ENCODE results near the gene KDM3A. TPM values are rescaled to one million over a fixed set of nuclear protein-coding genes. Genes with fewer than 3 reads are reported as not detected.
A peak's percentile ranks its signal among the peaks of the same experiment; 100 is the strongest.

Gene KDM3A
- total and polyA plus RNA-seq, 10 of the 15 experiments (the other 5 are each of a cell fraction or from before 2014, with no cell fraction given), result 3.8 to 102 (median 11.1) TPM

GRCh38 chr2:86445436-86445835 is 4.3 kb downstream of the KDM3A start:
- peaks cover 80% of the 10 kb centered on the region for H3K79me2 ChIP-seq (ENCODE audit: control insufficient read depth, insufficient read depth, low read length)

GRCh38 chr2:86446060-86446459 is 4.9 kb downstream of the KDM3A start:
- Histone ChIP-seq H2AFZ (ENCODE audit: control insufficient read depth, low read depth, low read length) (no peak overlapping the region), H3K27me3 (replicated peaks in 1 of 2; ENCODE audit: control insufficient read depth in 2 of 2, insufficient read depth in 2 of 2, low read length in 1 of 2) (no peaks in the 10 kb centered on the region), H3K9ac (ENCODE audit: control insufficient read depth, insufficient read depth, low read length) (no peak overlapping the region), H3K4me2 (ENCODE audit: control insufficient read depth, insufficient read depth) (no peak overlapping the region), H3K9me3 (replicated peaks; ENCODE audit: control insufficient read depth, insufficient read depth, low read length) (no peaks in the 10 kb centered on the region; the same call in 2 of the 3 replicates), H3K79me2 (ENCODE audit: control insufficient read depth, insufficient read depth, low read length) (peaks cover 80% of the 10 kb centered on the region), H3K4me1 (ENCODE audit: control insufficient read depth, insufficient read depth, low read length) (peaks cover 11% of the 10 kb centered on the region), H3K36me3 (ENCODE audit: control insufficient read depth in 2 of 2, insufficient read depth in 2 of 2, low read length in 1 of 2) (peaks cover 5 to 27% of the 10 kb centered on the region in 2 experiments), H3K27ac (ENCODE audit: control insufficient read depth, insufficient read depth) (no peak overlapping the region), H3K4me3 (no peak overlapping the region), H4K20me1 (ENCODE audit: control insufficient read depth, insufficient read depth) (peaks cover 11% of the 10 kb centered on the region)
- ChIA-PET POLR2A (no interaction called here), RAD21 (ENCODE audit: unreplicated experiment) (interaction anchor here (1.4 kb wide), 1 partner anchor 196 kb away, joined by 3 read pairs; no protein-coding TSS in a partner anchor), CTCF (interaction anchor here (1.4 to 1.8 kb wide), 2 partner anchors 10 to 33 kb away, joined by 3 to 5 read pairs; no protein-coding TSS in a partner anchor), SMC1A (ENCODE audit: uncharacterized antibody, unreplicated experiment) (interaction anchor here (1.4 to 2.4 kb wide), 2 partner anchors 10 to 21 kb away, joined by 4 to 6 read pairs; no protein-coding TSS in a partner anchor)
- FAIRE-seq (no peak), ATAC-seq (no peak), DNase-seq (ENCODE audit: low read depth, low spot score) (no peak)
- BruUV-seq (replicated peaks), result no TSS peak
- intact Hi-C loops (cut with micrococcal nuclease; ENCODE audit: unreplicated experiment), result loop anchor here (10.0 kb wide), 1 partner anchor 221 kb away; no protein-coding TSS in a partner anchor
- 98% methylated on average over 2 of the region's 2 CpGs for WGBS (ENCODE audit: insufficient coverage, insufficient replicate concordance, low lambda C conversion rate, missing lambda C conversion rate)
- in situ Hi-C loops (cut with MboI), result loop anchor here (25.0 kb wide), 1 partner anchor 1509 kb away; no protein-coding TSS in a partner anchor
- TF ChIP-seq IRF5 (IDR thresholded peaks at IDR 0.05; ENCODE audit: borderline replicate concordance) (no peak), IKZF2 (IDR thresholded peaks at IDR 0.05) (no peak), SIX5 (IDR thresholded peaks at IDR 0.05; ENCODE audit: low read depth, low read length, severe bottlenecking) (no peak), BACH1 (IDR thresholded peaks at IDR 0.05; ENCODE audit: borderline replicate concordance) (no peak), NFXL1 (IDR thresholded peaks at IDR 0.05; ENCODE audit: borderline replicate concordance) (no peak), FOS (IDR thresholded peaks at IDR 0.05; ENCODE audit: borderline replicate concordance, extremely low read depth, insufficient read length) (no peak), TCF7 (IDR thresholded peaks at IDR 0.05; ENCODE audit: borderline replicate concordance) (no peak), ZBTB4 (CRISPR knock-in tag; IDR thresholded peaks at IDR 0.05) (no peak), YY1 (IDR thresholded peaks at IDR 0.05; ENCODE audit: low read depth, low read length) (no peak), SMAD5 (IDR thresholded peaks at IDR 0.05; ENCODE audit: low read depth) (no peak), PKNOX1 (IDR thresholded peaks at IDR 0.05) (no peak)

More at GRCh38 chr2:86445436-86445835, 4.3 kb downstream of the KDM3A start:
- Histone ChIP-seq H3K4me3 (peak overlapping the region; percentile 14), H3K9ac (ENCODE audit: control insufficient read depth, insufficient read depth, low read length) (no peak overlapping the region), H3K9me3 (replicated peaks; ENCODE audit: control insufficient read depth, insufficient read depth, low read length) (no peaks in the 10 kb centered on the region; the same call in 2 of the 3 replicates), H3K4me2 (ENCODE audit: control insufficient read depth, insufficient read depth) (peak overlapping the region; percentile 7; the same call in 1 of the 2 replicates), H4K20me1 (ENCODE audit: control insufficient read depth, insufficient read depth) (peaks cover 11% of the 10 kb centered on the region), H3K27me3 (replicated peaks in 1 of 2; ENCODE audit: control insufficient read depth in 2 of 2, insufficient read depth in 2 of 2, low read length in 1 of 2) (no peaks in the 10 kb centered on the region), H3K27ac (ENCODE audit: control insufficient read depth, insufficient read depth) (no peak overlapping the region), H3K4me1 (ENCODE audit: control insufficient read depth, insufficient read depth, low read length) (peaks cover 11% of the 10 kb centered on the region), H2AFZ (ENCODE audit: control insufficient read depth, low read depth, low read length) (no peak overlapping the region), H3K36me3 (ENCODE audit: control insufficient read depth in 2 of 2, insufficient read depth in 2 of 2, low read length in 1 of 2) (peaks cover 4 to 22% of the 10 kb centered on the region in 2 experiments)
- POLR2A ChIA-PET, result no interaction called here
- intact Hi-C loops (cut with micrococcal nuclease; ENCODE audit: unreplicated experiment) (loop anchor here (10.0 kb wide), 1 partner anchor 221 kb away; no protein-coding TSS in a partner anchor), in situ Hi-C loops (cut with MboI) (loop anchor here (25.0 kb wide), 1 partner anchor 1508 kb away; no protein-coding TSS in a partner anchor)
- ATAC-seq, result no peak
- BruUV-seq (replicated peaks), result no TSS peak
- RAD21 ChIA-PET (ENCODE audit: unreplicated experiment), result no interaction called here
- FAIRE-seq, result no peak
- TF ChIP-seq ZNF622 (IDR thresholded peaks at IDR 0.05), result no peak
- CTCF ChIA-PET, result no interaction called here
- DNase-seq (ENCODE audit: low read depth, low spot score), result no peak
- WGBS (ENCODE audit: insufficient coverage, insufficient replicate concordance, low lambda C conversion rate, missing lambda C conversion rate), result 75% methylated on average over 4 of the region's 4 CpGs
- SMC1A ChIA-PET (ENCODE audit: uncharacterized antibody, unreplicated experiment), result no interaction called here
